Retina (tissue), 1 donor: Measurements from ENCODE around the gene TMEM135.
"Not testable (repeated sequence)": the region's sequence is repeated elsewhere in the genome, so short reads cannot be mapped to it uniquely, and the experiment has no call there.

Experiments
- DNase-seq: peaks from one replicate; pipeline ENCODE4 v3.0.0-alpha.2; 2016

Gene TMEM135

DNA sequence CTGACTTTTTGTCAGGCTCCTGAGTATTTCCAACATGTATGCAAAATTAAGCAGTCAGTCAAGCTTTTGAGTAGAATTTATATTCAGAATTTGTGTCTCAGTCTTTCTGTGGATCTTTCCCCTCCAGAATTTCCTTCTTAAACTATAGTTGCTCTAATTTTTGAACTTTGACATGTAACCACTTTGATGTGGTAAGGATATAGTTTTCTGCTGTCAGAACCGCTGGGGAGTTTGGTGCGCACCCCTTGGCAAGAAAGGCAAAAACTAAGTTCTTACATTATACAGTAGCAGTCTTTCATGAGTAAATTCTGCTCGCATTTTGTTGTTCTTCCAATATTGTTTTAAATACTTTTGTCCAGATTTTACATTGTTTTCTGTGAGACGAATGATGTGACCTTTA, 105.9 kb downstream of the TMEM135 start:
- no peak for DNase-seq

DNA sequence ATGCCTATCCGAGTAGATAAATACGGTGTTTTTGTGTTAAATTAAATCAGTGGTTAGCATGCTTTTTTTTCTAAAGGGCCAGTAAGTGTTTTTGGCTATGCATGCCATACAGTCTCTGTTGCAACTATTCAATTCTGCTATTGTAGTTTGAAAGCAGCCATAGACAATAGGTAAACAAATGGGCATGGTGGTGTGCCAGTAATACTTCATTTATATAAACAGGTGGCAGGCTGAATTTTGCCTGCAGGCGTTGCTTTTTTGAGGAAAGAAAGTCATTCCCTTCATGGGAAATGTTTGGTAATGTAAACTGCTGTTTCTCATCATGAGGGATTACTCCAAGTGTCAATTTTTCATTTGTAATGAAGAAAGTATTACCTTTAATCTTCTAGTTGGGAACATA, 106.5 kb downstream of the TMEM135 start:
- no peak for DNase-seq

- no peak for DNase-seq
Observed at GRCh38 chr11:87148749-87149148, 111.0 kb downstream of the TMEM135 start.

- not testable (repeated sequence) for DNase-seq
Observed at GRCh38 chr11:87149782-87150181, 112.0 kb downstream of the TMEM135 start.

GRCh38 chr11:87150936-87151335, 113.2 kb downstream of the TMEM135 start:
- no peak for DNase-seq

DNA sequence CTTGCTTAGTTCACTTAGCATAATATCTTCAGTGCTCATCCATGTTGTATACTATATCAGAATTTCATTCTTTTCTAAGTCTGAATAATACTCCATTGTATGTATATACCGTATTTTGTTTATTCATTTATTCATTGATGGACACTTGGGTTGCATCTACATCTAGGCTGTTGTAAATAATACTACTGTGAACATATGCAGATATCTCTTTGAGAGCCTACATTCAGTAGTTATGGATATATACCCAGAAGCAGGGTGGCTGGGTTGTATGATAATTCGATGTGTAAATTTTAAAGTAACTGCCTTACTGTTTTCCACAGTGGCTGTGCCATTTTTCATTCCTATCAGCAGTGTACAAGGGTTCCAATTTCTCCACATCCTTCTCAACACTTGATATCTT, 116.5 kb downstream of the TMEM135 start:
- no peak for DNase-seq

- DNase-seq: no peak
Observed at GRCh38 chr11:87156970-87157369, 119.2 kb downstream of the TMEM135 start.

DNA sequence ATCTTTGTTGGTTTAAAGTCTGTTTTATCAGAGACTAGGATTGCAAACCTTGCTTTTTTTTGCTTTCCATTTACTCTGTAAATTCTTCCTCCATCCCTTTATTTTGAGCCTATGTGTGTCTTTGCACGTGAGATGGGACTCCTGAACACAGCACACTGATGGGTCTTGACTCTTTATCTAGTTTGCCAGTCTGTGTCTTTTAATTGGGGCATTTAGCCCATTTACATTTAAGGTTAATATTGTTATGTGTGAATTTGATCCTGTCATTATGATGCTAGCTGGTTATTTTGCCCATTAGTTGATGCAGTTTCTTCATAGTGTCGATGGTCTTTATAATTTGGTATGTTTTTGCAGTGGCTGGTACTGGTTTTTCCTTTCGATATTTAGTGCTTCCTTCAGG, 131.3 kb downstream of the TMEM135 start:
- DNase-seq: not testable (repeated sequence)

DNA sequence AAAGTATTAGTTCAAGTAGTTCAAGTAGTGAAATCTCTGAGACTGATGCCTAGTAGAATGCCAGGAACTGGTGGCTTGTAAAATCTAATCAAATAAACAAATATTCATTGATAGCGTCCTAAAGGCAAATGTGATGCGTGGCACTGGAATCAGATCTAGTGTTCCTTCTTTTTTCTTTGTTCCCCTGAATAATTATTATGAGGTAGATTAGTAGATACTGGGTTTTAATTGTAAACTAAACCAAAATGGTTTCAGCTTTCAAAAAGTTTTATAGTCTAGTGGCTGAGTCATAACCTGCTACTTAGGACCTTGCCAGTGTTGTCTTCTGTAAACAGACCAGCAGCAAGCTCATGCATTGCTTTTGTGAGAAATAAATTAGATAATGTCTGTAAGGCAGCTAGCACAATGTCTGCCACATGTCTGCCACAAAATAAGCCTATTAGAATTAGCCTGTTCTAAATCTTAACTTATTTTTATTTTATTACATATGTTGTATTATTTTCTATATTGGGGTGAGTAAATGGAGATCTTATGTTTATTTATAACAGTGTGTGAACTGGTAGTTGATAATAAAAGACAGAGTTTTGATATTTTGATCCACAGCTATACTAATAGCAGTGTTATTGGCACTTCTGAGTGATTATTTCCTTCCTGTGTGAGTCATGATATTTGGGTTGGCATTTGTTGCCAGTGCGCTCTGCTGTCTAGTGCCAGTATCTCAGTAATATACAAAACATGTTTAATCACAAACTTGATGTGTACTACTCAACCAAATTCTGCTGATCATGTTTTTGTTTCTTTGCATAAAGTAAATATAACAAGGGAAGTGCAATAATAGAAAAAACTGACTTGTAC, 135.7 kb downstream of the TMEM135 start:
- DNase-seq: no peak

DNA sequence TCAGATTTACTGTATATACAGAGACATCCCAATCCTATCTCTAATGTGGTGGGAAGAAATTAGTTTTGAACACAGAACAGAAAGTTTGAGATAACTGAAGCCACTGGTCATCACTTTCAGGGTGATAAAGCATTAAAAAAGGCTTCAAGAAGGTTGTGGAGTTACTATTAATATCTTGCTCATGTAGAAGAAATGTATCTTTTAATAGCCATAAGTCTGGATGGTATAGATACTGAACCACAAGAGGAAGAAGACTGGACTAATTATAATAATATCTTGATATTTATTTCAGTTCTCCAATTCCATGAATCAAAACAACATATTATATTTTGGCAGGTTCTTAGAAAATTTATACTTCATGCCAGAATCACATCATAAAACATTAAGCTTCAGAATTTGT, 137.1 kb downstream of the TMEM135 start:
- DNase-seq: no peak

GRCh38 chr11:87176044-87176443, 138.3 kb downstream of the TMEM135 start:
- DNase-seq: no peak

DNA sequence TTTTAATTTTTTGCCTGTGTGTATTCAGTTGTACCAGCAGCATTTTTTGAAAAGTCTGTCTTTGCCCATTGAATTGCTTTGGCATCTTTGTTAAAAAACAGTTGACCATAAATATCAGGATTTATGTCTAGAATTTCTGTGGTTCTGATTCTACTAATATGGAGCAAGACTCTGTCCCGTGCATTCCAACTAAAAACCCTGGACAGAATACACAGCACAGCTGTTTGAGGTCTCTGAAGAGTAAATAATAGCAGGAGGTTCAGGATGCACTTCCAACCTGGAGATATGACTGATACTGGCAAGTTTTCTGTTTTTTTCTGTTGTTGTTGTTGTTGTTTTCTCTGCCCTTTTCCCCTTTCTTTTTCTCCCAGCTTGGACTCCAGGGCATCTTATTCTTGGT, 141.9 kb downstream of the TMEM135 start:
- no peak for DNase-seq

DNA sequence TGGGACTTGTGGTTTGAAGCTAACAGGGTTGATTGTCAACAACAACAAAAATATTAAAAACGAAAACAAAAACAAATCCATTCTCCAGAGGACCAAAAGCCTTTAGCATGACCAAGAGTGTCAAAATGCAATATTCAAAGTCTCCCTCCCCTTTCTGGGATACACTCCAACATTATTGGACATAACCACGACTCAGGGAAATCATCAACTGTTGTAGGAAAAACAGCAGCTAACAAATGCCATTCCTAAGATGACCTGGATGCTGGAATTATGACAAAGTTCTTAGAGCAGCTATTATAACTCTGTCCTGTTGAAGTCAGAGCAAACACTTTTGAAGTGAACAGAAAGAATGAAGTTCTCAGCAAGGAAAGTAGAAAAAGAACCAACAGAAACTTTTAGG, 143.0 kb downstream of the TMEM135 start:
- DNase-seq: no peak

GRCh38 chr11:87181143-87181542, 143.4 kb downstream of the TMEM135 start:
- no peak for DNase-seq

DNA sequence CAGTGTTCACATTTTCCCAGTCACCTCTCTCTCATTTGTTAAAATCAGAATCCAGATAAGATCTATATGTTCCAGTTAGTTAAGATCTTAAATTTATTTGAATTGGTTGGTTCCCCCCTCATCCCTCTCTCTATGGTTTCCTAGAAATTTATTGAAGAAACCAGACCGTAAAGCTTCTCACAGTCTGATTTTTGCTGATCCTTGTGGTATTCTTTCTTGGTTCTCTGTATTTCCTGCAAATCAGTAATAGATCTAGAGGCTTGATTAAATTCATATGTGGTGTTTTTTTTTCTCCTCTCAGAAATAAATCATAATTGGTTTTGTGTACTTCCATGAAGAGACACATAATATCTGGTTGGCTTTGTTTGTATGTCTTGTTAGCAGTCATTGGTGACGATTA, 147.5 kb downstream of the TMEM135 start:
- no peak for DNase-seq

GRCh38 chr11:87187076-87187475, 149.3 kb downstream of the TMEM135 start:
- DNase-seq: no peak

DNA sequence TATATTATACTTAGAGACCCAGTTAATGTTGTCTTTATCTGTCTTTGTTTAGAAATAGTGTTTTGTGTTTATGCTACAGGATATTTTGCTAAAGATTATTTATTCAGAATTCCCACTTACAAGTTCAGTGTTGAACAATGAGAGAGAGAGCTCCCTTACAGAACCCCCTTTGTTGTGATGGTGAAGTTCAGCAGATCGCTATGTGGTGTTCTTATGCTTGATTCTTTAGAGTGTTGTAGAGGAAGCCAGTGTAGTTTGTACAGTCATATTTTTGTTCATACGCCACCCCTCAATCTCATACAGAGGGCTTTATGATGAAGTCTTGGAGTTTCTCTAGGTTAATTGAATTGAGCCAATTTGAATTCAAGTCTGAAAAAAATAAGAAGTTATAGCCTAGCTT, 150.2 kb downstream of the TMEM135 start:
- DNase-seq: no peak

GRCh38 chr11:87188396-87188795, 150.7 kb downstream of the TMEM135 start:
- not testable (repeated sequence) for DNase-seq

GRCh38 chr11:87188921-87189320, 151.2 kb downstream of the TMEM135 start:
- DNase-seq: not testable (repeated sequence)

DNA sequence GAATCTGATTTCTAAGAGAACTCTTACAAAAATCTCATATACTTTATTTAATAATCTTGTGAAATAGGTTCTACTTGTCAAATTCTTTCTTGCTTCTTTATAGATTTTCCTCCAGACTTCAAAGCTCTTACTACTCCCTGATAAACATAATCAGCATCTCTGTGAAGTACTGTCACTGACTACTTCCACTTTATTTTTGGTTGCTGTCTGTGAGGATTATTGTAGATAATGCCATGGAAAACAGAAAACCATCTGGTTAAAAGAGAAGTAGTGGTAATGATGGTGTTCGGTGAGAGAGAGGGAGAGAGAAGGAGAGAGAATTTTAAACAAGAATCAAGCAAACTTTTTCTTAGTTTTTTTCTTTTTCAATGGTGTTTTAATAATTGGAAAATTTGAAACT, 152.3 kb downstream of the TMEM135 start:
- no peak for DNase-seq

DNA sequence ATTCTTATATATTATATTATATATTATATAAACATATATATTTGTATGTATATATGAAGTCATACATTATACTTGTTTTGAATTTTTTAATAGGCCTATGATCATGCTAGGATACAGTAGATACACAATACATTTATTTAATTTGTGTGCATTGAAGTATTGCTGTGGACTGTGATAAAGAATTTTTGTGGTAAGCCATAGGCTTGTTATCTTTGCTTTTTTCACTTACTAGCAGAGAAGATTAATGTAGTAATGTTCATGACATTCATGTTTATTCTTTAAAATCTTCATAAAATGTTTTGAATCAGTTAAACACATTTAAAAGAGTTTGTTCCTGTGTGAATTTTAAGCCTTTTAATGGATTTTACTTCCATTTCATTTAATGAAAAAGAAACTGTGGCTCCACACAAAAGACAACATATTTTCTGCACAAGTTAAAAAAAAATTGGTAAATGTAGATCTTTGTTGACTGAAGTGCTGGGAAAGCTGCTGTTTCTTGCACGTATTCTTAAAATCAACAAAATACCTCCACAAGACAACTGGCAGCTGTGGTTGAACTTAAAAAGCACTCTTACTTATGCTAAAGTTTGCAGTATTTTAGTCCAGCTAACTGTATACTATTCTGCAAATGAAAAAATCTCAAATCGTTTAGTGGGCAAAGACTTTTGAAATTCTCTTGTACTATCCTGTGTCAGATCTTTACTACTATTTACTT, 156.2 kb downstream of the TMEM135 start:
- DNase-seq: no peak

- DNase-seq: no peak
Observed at GRCh38 chr11:87194985-87195820, 157.5 kb downstream of the TMEM135 start.

DNA sequence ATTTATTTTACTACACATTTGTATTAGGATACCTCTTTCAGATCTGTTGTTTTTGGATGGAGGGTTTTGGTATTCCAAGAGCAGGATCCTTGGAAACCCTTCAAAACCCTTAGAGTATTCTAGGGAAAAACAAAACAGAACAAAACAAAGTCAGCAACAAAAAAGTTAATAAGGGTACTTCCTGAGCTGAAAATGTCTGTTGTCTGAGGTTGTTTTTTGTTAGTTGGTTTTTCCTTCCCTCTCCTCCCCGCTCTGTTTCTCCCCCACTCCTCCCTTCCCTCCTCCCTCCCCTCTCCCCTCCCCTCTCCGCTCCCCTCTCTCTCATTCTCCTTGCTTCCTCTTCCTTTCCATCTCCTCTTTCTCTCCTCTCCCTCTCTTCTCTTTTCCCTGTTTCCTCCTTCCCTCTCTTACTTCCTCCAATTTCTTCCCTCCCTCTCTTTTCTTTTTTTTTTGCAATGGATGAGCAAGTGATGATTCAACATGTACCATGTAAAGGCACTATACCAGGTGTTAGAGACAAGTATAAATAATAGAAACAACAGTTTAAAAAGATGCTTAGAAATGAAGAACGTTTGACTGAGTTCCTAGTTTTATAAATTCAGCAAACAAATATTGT, 160.6 kb downstream of the TMEM135 start:
- no peak for DNase-seq
